H1 (cell line): Measurements from ENCODE around the gene RAB40B. TPM values are rescaled to one million over a fixed set of nuclear protein-coding genes. Genes with fewer than 3 reads are reported as not detected.

Experiments used
- CTCF ChIA-PET: fragments of 300-600 bp; sonication (Branson Sonifier 250); formaldehyde crosslinking; loops from one replicate; lab custom pipeline; 2021; ENCODE audit not compliant: partially characterized antibody; lab: Charles Lee
- POLR2A ChIA-PET: fragments of 300-600 bp; sonication (Branson Sonifier 250); formaldehyde crosslinking; loops from one replicate; lab custom pipeline; 2021; ENCODE audit warnings: inconsistent platforms; ENCODE audit not compliant: partially characterized antibody; lab: Charles Lee
- DNase-seq, 2 experiments: peaks; one replicate each; pipeline versions ENCODE4 v3.0.0 to v3.0.0-alpha.2; 2010 to 2022; ENCODE audit warnings: low spot score in 2 of 2, low read depth in 1 of 2, mixed read lengths in 1 of 2
- FAIRE-seq: peaks from 2 replicates; lab custom pipeline; 2011; peaks lifted over from hg19 to GRCh38; lab: Jason Lieb, UNC
- H2AFZ ChIP-seq: 2 replicates; pipeline ENCODE4 v1.8.1; 2012; ENCODE audit warnings: low read length, inconsistent platforms
- H2AK5ac ChIP-seq: 2 replicates; pipeline ENCODE4 v1.6.1; 2013; ENCODE audit warnings: low read depth, low read length
- H2BK120ac ChIP-seq: replicated peaks from 2 replicates; pipeline ENCODE3; 2013; ENCODE audit warnings: low read depth, low read length, inconsistent platforms
- H2BK12ac ChIP-seq: 2 replicates; pipeline ENCODE4 v1.6.1; 2013; ENCODE audit warnings: low read depth, low read length
- H2BK15ac ChIP-seq: 2 replicates; pipeline ENCODE4 v1.6.1; 2013; ENCODE audit warnings: low read length
- H2BK20ac ChIP-seq: 2 replicates; pipeline ENCODE4 v1.6.1; 2013; ENCODE audit warnings: low read length
- H2BK5ac ChIP-seq: 2 replicates; pipeline ENCODE4 v1.6.1; 2013; ENCODE audit warnings: low read depth, low read length
- H3K14ac ChIP-seq: 2 replicates; pipeline ENCODE4 v1.6.1; 2013; ENCODE audit warnings: inconsistent platforms; ENCODE audit not compliant: insufficient read length
- H3K18ac ChIP-seq: 2 replicates; pipeline ENCODE4 v1.6.1; 2013; ENCODE audit warnings: low read length; ENCODE audit errors: extremely low read depth
- H3K23ac ChIP-seq: 2 replicates; pipeline ENCODE4 v1.6.1; 2013; ENCODE audit warnings: inconsistent platforms; ENCODE audit not compliant: insufficient read length
- H3K23me2 ChIP-seq: 2 replicates; pipeline ENCODE4 v1.6.1; 2013; ENCODE audit warnings: low read depth, low read length
- H3K27ac ChIP-seq: 2 replicates; pipeline ENCODE4 v1.6.1; 2011; ENCODE audit warnings: low read depth, low read length, inconsistent platforms
- H3K27me3 ChIP-seq, 4 experiments: replicated peaks in 1 of 4; 1 replicate in 1 of 4; 2 replicates in 3 of 4; pipeline versions ENCODE4 v1.6.1 to v1.8.1; 2011 to 2013; ENCODE audit warnings: low read length in 3 of 4, mild to moderate bottlenecking in 3 of 4, inconsistent platforms in 2 of 4, mixed read lengths in 2 of 4, moderate library complexity in 1 of 4; ENCODE audit not compliant: control insufficient read depth in 3 of 4, insufficient read depth in 3 of 4; ENCODE audit errors: extremely low read depth in 1 of 4
- H3K36me3 ChIP-seq, 4 experiments: 2 replicates each; pipeline versions ENCODE4 v1.6.1 to v1.8.1; 2011 to 2013; ENCODE audit warnings: mild to moderate bottlenecking in 4 of 4, low read length in 3 of 4, moderate library complexity in 2 of 4, control low read depth in 1 of 4, inconsistent platforms in 1 of 4; ENCODE audit not compliant: insufficient read depth in 4 of 4, control insufficient read depth in 2 of 4
- H3K4ac ChIP-seq: replicated peaks from 2 replicates; pipeline ENCODE3; 2013; ENCODE audit warnings: low read length, low read depth, mixed read lengths, inconsistent platforms; ENCODE audit not compliant: insufficient read length
- H3K4me1 ChIP-seq, 4 experiments: replicated peaks in 1 of 4; 1 replicate in 1 of 4; 2 replicates in 3 of 4; pipeline versions ENCODE4 v1.6.1 to v1.8.1; 2011 to 2013; ENCODE audit warnings: low read length in 3 of 4, inconsistent platforms in 2 of 4, mixed read lengths in 1 of 4; ENCODE audit not compliant: insufficient read depth in 4 of 4, control insufficient read depth in 3 of 4
- H3K4me2 ChIP-seq, 2 experiments: 2 replicates each; pipeline versions ENCODE4 v1.6.1 to v1.8.1; 2011 to 2013; ENCODE audit warnings: low read depth in 2 of 2, low read length in 2 of 2, control low read depth in 1 of 2, inconsistent platforms in 1 of 2, mild to moderate bottlenecking in 1 of 2; ENCODE audit not compliant: insufficient read depth in 1 of 2
- H3K4me3 ChIP-seq, 4 experiments: fragments of 200-600, 300-600 bp in 1 of 4; sonication (generic), shearing (Covaris generic), sonication (Bioruptor Twin) in 1 of 4; 2 replicates each; pipeline versions ENCODE4 v1.5.1 to v1.8.1; 2011 to 2016; ENCODE audit warnings: low read length in 4 of 4, low read depth in 3 of 4, control low read depth in 2 of 4, inconsistent platforms in 2 of 4, mild to moderate bottlenecking in 2 of 4, mixed read lengths in 1 of 4, moderate library complexity in 1 of 4; ENCODE audit not compliant: insufficient read depth in 2 of 4; ENCODE audit errors: extremely low read depth in 1 of 4
- H3K56ac ChIP-seq: replicated peaks from 2 replicates; pipeline ENCODE3; 2013; ENCODE audit warnings: low read depth, mild to moderate bottlenecking, mixed read lengths, low read length, inconsistent platforms; ENCODE audit not compliant: insufficient read length
- H3K79me1 ChIP-seq: 2 replicates; pipeline ENCODE4 v1.6.1; 2013; ENCODE audit warnings: low read depth, low read length, control low read depth
- H3K79me2 ChIP-seq, 2 experiments: 2 replicates each; pipeline versions ENCODE4 v1.6.1 to v1.8.1; 2012 to 2013; ENCODE audit warnings: low read length in 2 of 2, mild to moderate bottlenecking in 2 of 2, inconsistent platforms in 1 of 2; ENCODE audit not compliant: insufficient read depth in 2 of 2, control insufficient read depth in 1 of 2
- H3K9ac ChIP-seq, 4 experiments: replicated peaks in 1 of 4; 1 replicate in 1 of 4; 2 replicates in 3 of 4; pipeline versions ENCODE4 v1.6.1 to v1.8.1; 2011 to 2013; ENCODE audit warnings: low read depth in 3 of 4, low read length in 3 of 4, control low read depth in 2 of 4, mild to moderate bottlenecking in 2 of 4, moderate library complexity in 2 of 4, inconsistent platforms in 1 of 4; ENCODE audit errors: extremely low read depth in 1 of 4
- H3K9me3 ChIP-seq, 2 experiments: 2 replicates each; pipeline versions ENCODE4 v1.6.1 to v1.8.1; 2012 to 2013; ENCODE audit warnings: mild to moderate bottlenecking in 2 of 2, moderate library complexity in 2 of 2, control low read depth in 1 of 2, inconsistent platforms in 1 of 2, low read depth in 1 of 2, low read length in 1 of 2, mixed read lengths in 1 of 2; ENCODE audit not compliant: insufficient read depth in 2 of 2
- H4K20me1 ChIP-seq, 2 experiments: replicated peaks in 1 of 2; 2 replicates each; pipeline versions ENCODE3 to v1.8.1; 2011 to 2013; ENCODE audit warnings: inconsistent platforms in 2 of 2, low read length in 2 of 2, mild to moderate bottlenecking in 1 of 2; ENCODE audit not compliant: insufficient read depth in 2 of 2, control insufficient read depth in 1 of 2
- H4K5ac ChIP-seq: 2 replicates; pipeline ENCODE4 v1.6.1; 2013; ENCODE audit warnings: low read length, low read depth, mixed read lengths, inconsistent platforms; ENCODE audit not compliant: insufficient read length
- H4K8ac ChIP-seq: 2 replicates; pipeline ENCODE4 v1.8.0; 2013; ENCODE audit warnings: mild to moderate bottlenecking, moderate library complexity, low read length, inconsistent platforms; ENCODE audit not compliant: insufficient read depth; ENCODE audit errors: extremely low read depth
- H4K91ac ChIP-seq: replicated peaks from 2 replicates; pipeline ENCODE3; 2013; ENCODE audit warnings: low read length, mixed read lengths, inconsistent platforms; ENCODE audit not compliant: insufficient read length
- BACH1 ChIP-seq: IDR thresholded peaks from 2 replicates; pipeline ENCODE4 v1.6.1; 2012; ENCODE audit warnings: low read length, improper control_type of control experiment
- CHD1 ChIP-seq: IDR thresholded peaks from 2 replicates; pipeline ENCODE4 v1.6.1; 2012; ENCODE audit warnings: low read depth, low read length, improper control_type of control experiment
- EGR1 ChIP-seq: IDR thresholded peaks from 2 replicates; pipeline ENCODE4 v1.6.1; 2011; ENCODE audit warnings: low read depth, low read length, borderline replicate concordance
- EZH2 ChIP-seq: fragments of 200-600 bp; sonication (generic); IDR thresholded peaks from 2 replicates; pipeline ENCODE4 v1.7.1; 2012; ENCODE audit warnings: low read depth, mild to moderate bottlenecking, moderate library complexity, low read length, inconsistent platforms; ENCODE audit not compliant: severe bottlenecking
- FOSL1 ChIP-seq: IDR thresholded peaks from 2 replicates; pipeline ENCODE4 v1.6.1; 2011; ENCODE audit warnings: mild to moderate bottlenecking, low read depth, low read length, moderate library complexity; ENCODE audit not compliant: insufficient read depth
- JUN ChIP-seq: IDR thresholded peaks from 2 replicates; pipeline ENCODE4 v1.6.1; 2011; ENCODE audit warnings: low read depth, mild to moderate bottlenecking, improper control_type of control experiment, low read length
- NANOG ChIP-seq: IDR thresholded peaks from 2 replicates; pipeline ENCODE4 v1.6.1; 2011; ENCODE audit warnings: low read length, low read depth, mild to moderate bottlenecking, inconsistent platforms; ENCODE audit not compliant: insufficient read depth, poor library complexity, severe bottlenecking
- POLR2A ChIP-seq, 2 experiments: IDR thresholded peaks; 1 replicate in 1 of 2; 2 replicates in 1 of 2; pipeline ENCODE4 v1.6.1; 2011; ENCODE audit warnings: low read depth in 2 of 2, low read length in 2 of 2, mild to moderate bottlenecking in 2 of 2; ENCODE audit errors: control extremely low read depth in 1 of 2
- POLR2AphosphoS5 ChIP-seq: IDR thresholded peaks from 2 replicates; pipeline ENCODE4 v1.6.1; 2011; ENCODE audit warnings: low read depth, low read length
- SIN3A ChIP-seq, 2 experiments: IDR thresholded peaks in 1 of 2; conservative IDR thresholded peaks in 1 of 2; 2 replicates each; pipeline ENCODE4 v1.6.1; 2011 to 2012; ENCODE audit warnings: low read length in 2 of 2, improper control_type of control experiment in 1 of 2, low read depth in 1 of 2, mild to moderate bottlenecking in 1 of 2
- WGBS, 2 experiments: shearing (Covaris generic) in 1 of 2; methylation state at CpG; one replicate each; pipeline versions ENCODE4 v1.1.6 to v1.1.7; 2013 to 2015; ENCODE audit warnings: low lambda C conversion rate in 2 of 2, mixed read lengths in 2 of 2, inconsistent platforms in 1 of 2, low coverage in 1 of 2, missing lambda C conversion rate in 1 of 2; ENCODE audit not compliant: insufficient replicate concordance in 2 of 2, insufficient coverage in 1 of 2, insufficient read length in 1 of 2; ENCODE audit errors: extremely low coverage in 1 of 2, missing lambda C conversion rate in 1 of 2; 5-methylcytosine and 5-hydroxymethylcytosine counted together
- polyA plus RNA-seq, 7 experiments: library from polyadenylated mRNA; depleted of rRNA in 3 of 7; stranded (reverse) in 5 of 7; unstranded in 2 of 7; fragments of >200 nt in 5 of 7; fragments of 200-250 nt in 2 of 7; gene quantifications; 1 replicate in 5 of 7; 2 replicates in 1 of 7; 4 replicates in 1 of 7; pipeline versions ENCODE4 v1.2.1 to v1.2.3, GENCODE V29; 2011 to 2013; ENCODE audit warnings: missing spikeins in 2 of 7, mixed read lengths in 2 of 7
- total RNA-seq: library from RNA; stranded (reverse); fragmentation: NEBNext Ultra II Directional; extraction: Animal tissue kit (Norgen Biotek cat#: 25700); gene quantifications from 2 replicates; pipeline ENCODE4 v1.2.1, GENCODE V29; 2021

RAB40B gene
- total and polyA plus RNA-seq, 2 of the 8 experiments (the other 6 are each of a cell fraction or from before 2014, with no cell fraction given): 3.1 to 4.6 TPM

DNA sequence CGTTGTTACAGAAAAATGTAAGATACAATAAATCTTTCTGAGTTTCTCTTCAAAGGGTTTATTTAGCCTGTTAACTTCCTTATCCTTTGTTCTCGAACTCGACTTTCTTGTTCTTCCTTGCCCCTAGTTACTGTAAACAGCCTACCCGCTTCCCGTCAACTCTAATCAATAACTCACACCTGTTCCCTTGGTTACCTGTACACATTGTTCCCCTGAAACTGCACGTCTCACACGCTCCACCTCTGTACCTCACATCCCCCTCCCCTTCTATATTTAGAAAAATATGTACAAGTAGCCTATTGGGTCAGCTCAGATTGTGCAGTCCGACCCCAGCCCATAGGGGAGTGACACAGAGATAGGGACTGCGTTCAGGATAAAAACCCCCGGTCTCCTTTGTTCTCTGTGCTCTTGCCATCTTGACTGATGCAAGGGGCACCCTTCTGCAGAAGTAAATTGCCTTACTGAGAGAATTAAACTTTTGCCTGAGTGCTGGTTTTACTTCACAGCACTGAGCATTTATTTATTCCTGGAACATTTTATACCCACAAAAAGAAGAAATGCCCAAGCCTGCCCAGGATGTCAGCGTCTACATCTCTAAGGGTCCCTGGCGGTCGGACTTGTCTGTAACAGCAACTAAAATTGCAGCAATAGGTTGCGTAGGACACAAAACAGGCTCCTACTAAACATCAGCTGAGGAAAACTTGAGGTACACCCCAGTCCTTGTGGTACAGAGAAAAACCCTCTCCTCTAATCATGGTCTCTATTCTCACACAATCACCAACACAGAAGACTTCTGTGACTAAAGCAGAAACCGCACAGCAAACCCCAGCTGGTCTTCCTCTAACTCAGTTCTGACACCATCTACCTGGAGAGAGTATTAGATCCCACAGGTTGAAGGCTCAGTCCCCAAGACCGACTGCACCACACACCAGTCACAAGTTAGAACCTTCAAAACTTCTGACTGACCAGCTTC, 61.6 kb downstream of the RAB40B start:
- Histone ChIP-seq H3K27ac (0 out of 2 replicates have a peak overlapping the region, but pooled peaks have one; percentile 14), H2BK20ac (no peak overlapping the region), H3K36me3 (peaks cover 3 to 21% (median 9%) of the 10 kb centered on the region in 4 experiments; a peak in 6 of 8 replicates), H2BK5ac (no peak overlapping the region; the same call in 1 of the 2 replicates), H4K91ac (no peak overlapping the region), H3K4me3 (no peak overlapping the region), H2AFZ (no peak overlapping the region), H3K56ac (no peak overlapping the region), H2BK120ac (no peak overlapping the region), H3K18ac (no peak overlapping the region), H4K20me1 (peaks cover 8 to 20% of the 10 kb centered on the region in 2 experiments), H2BK15ac (no peak overlapping the region), H2AK5ac (no peak overlapping the region), H3K79me2 (peaks cover 14 to 81% of the 10 kb centered on the region in 2 experiments; a peak in 3 of 4 replicates), H3K23me2 (no peaks in the 10 kb centered on the region), H4K5ac (no peak overlapping the region), H3K23ac (no peak overlapping the region), H3K9me3 (no peaks in the 10 kb centered on the region), H3K79me1 (peaks cover 5% of the 10 kb centered on the region), H3K9ac (no peak overlapping the region), H3K14ac (no peak overlapping the region), H3K4ac (no peak overlapping the region), H3K4me2 (no peak overlapping the region), H2BK12ac (no peak overlapping the region), H4K8ac (no peak overlapping the region), H3K4me1 (peaks cover 0 to 5% (median under 1%) of the 10 kb centered on the region in 4 experiments; a peak in 1 of 7 replicates), H3K27me3 (no peaks in the 10 kb centered on the region)
- DNase-seq (no peak), FAIRE-seq (no peak)
- TF ChIP-seq BACH1: no peak
- TF ChIP-seq NANOG: no peak
- no peak for TF ChIP-seq SIN3A (conservative IDR thresholded peaks at IDR 0.05 in 1 of 2, IDR thresholded peaks at IDR 0.05 in 1 of 2; ENCODE audit: low read depth in 1 of 2, low read length in 2 of 2)
- no peak for TF ChIP-seq EZH2
- no peak for TF ChIP-seq POLR2A (IDR thresholded peaks at IDR 0.05; ENCODE audit: control extremely low read depth in 1 of 2, low read depth in 2 of 2, low read length in 2 of 2)
- no peak for TF ChIP-seq CHD1
- no peak for TF ChIP-seq EGR1
- no peak for TF ChIP-seq POLR2AphosphoS5
- TF ChIP-seq JUN: no peak
- TF ChIP-seq FOSL1: no peak
- ChIA-PET CTCF (interaction anchor here (0.9 to 1.2 kb wide), 3 partner anchors 21 to 41 kb away, joined by 3 to 4 read pairs (median 3); no protein-coding TSS in a partner anchor), POLR2A (interaction anchor here (0.8 to 0.9 kb wide), 2 partner anchors 14 to 23 kb away, joined by 3 read pairs; no protein-coding TSS in a partner anchor)
- 90 to 100% methylated on average over 1 to 16 of the region's 16 CpGs for WGBS, 2 experiments
